Breast epithelium (tissue), 4 donors: ENCODE measurements around the gene CSTB. TPM values are rescaled to one million over a fixed set of nuclear protein-coding genes. Genes with fewer than 3 reads are reported as not detected.

Experiments used
- DNase-seq, 2 donors: peaks; one replicate each; pipeline ENCODE4 v3.0.0-alpha.2; 2019; ENCODE audit warnings: low spot score in 2 of 2
- H3K27ac ChIP-seq, 2 donors: fragments of 200-600 bp; sonication (generic) in 1 of 2; one replicate each; pipeline ENCODE4 v1.5.1; 2016 to 2019; ENCODE audit warnings: mild to moderate bottlenecking in 1 of 2
- H3K27me3 ChIP-seq, 2 donors: fragments of 200-600 bp; sonication (generic) in 1 of 2; one replicate each; pipeline versions ENCODE4 v1.5.1 to v1.6.0; 2017 to 2019; ENCODE audit warnings: control low read depth in 1 of 2, mild to moderate bottlenecking in 1 of 2
- H3K36me3 ChIP-seq: fragments of 200-600 bp; one replicate; pipeline ENCODE4 v1.5.1; 2019
- H3K4me1 ChIP-seq, 2 donors: fragments of 200-600 bp; sonication (generic); one replicate each; pipeline ENCODE4 v1.5.1; 2016 to 2019; ENCODE audit warnings: control low read depth in 1 of 2
- H3K4me3 ChIP-seq, 3 donors: fragments of 200-600 bp; sonication (generic); 1 replicate in 2 of 3; 2 replicates in 1 of 3; pipeline ENCODE4 v1.5.1; 2016 to 2019; ENCODE audit warnings: mild to moderate bottlenecking in 3 of 3, moderate library complexity in 2 of 3
- H3K9me3 ChIP-seq, 2 donors: fragments of 200-600 bp; sonication (generic) in 1 of 2; one replicate each; pipeline ENCODE4 v1.5.1; 2016 to 2019; ENCODE audit warnings: control low read depth in 1 of 2
- CTCF ChIP-seq, 3 donors: fragments of 450-650 bp; IDR thresholded peaks; one replicate each; pipeline ENCODE4 v1.5.1; 2016 to 2017; ENCODE audit warnings: antibody characterized with exemption in 3 of 3, mild to moderate bottlenecking in 3 of 3, moderate library complexity in 3 of 3
- POLR2A ChIP-seq: fragments of 450-650 bp; IDR thresholded peaks from one replicate; pipeline ENCODE4 v1.6.1; 2016; ENCODE audit warnings: antibody characterized with exemption, mild to moderate bottlenecking, moderate library complexity
- POLR2AphosphoS5 ChIP-seq, 3 donors: sonication (generic); formaldehyde crosslinking; IDR thresholded peaks; one replicate each; pipeline ENCODE4 v1.6.1; 2017; ENCODE audit warnings: antibody characterized with exemption in 3 of 3
- intact Hi-C: fragments of 100-400 bp; cut with DNase I; formaldehyde crosslinking; loops from one replicate; pipeline ENCODE4 v1.15.1; 2023; ENCODE audit warnings: low total_unique reads
- total RNA-seq, 3 donors: library from RNA; depleted of rRNA; stranded (reverse); fragments of >200 nt; gene quantifications; one replicate each; pipeline ENCODE4 v1.1.0, GENCODE V29; 2016

Gene CSTB
- total RNA-seq, 3 donors from 2014 or later: 12.1 to 16.8 (median 16.8) TPM

GRCh38 chr21:43783098-43783700 is 7.1 kb upstream of the CSTB start:
- Histone ChIP-seq H3K4me3 (no peak overlapping the region), H3K9me3 (no peaks in the 10 kb centered on the region), H3K27ac (peak overlapping the region; percentile 21 to 56), H3K4me1 (peaks cover 0 to 4% of the 10 kb centered on the region in 2 donors), H3K36me3 (no peaks in the 10 kb centered on the region), H3K27me3 (no peaks in the 10 kb centered on the region)
- TF ChIP-seq POLR2AphosphoS5 (IDR thresholded peaks at IDR 0.05) (no peak), CTCF (IDR thresholded peaks at IDR 0.05) (no peak)
- intact Hi-C loops: no loop called here
- no peak for DNase-seq

- no peak for DNase-seq
- TF ChIP-seq CTCF (IDR thresholded peaks at IDR 0.05): no peak
- no peak for TF ChIP-seq POLR2A
- no peak for TF ChIP-seq POLR2AphosphoS5 (IDR thresholded peaks at IDR 0.05)
- H3K9me3 ChIP-seq: no peaks in the 10 kb centered on the region
- intact Hi-C loops: no loop called here
- no peaks in the 10 kb centered on the region for H3K27me3 ChIP-seq
- H3K36me3 ChIP-seq: no peaks in the 10 kb centered on the region
- H3K4me3 ChIP-seq: no peak overlapping the region
- peak overlapping the region; percentile 43 to 56 for H3K27ac ChIP-seq
- H3K4me1 ChIP-seq: peaks cover 0 to 4% of the 10 kb centered on the region in 2 donors
Measured at GRCh38 chr21:43782431-43783097, 6.5 kb upstream of the CSTB start.

GRCh38 chr21:43781846-43782245 is 5.7 kb upstream of the CSTB start:
- Histone ChIP-seq H3K4me1 (peaks cover 0 to 4% of the 10 kb centered on the region in 2 donors), H3K27me3 (no peaks in the 10 kb centered on the region), H3K4me3 (no peak overlapping the region), H3K36me3 (no peaks in the 10 kb centered on the region), H3K27ac (no peak overlapping the region), H3K9me3 (no peaks in the 10 kb centered on the region)
- no peak for DNase-seq
- TF ChIP-seq POLR2A (no peak), POLR2AphosphoS5 (IDR thresholded peaks at IDR 0.05) (no peak), CTCF (IDR thresholded peaks at IDR 0.05) (no peak)
- intact Hi-C loops: no loop called here

- DNase-seq: no peak
- Histone ChIP-seq H3K9me3 (no peaks in the 10 kb centered on the region), H3K27ac (no peak overlapping the region), H3K4me3 (no peak overlapping the region), H3K4me1 (peaks cover 0 to 11% of the 10 kb centered on the region in 2 donors), H3K36me3 (no peaks in the 10 kb centered on the region), H3K27me3 (no peaks in the 10 kb centered on the region)
- intact Hi-C loops: no loop called here
- TF ChIP-seq CTCF (IDR thresholded peaks at IDR 0.05) (no peak), POLR2AphosphoS5 (IDR thresholded peaks at IDR 0.05) (no peak), POLR2A (no peak)
Measured at GRCh38 chr21:43779660-43780059, 3.6 kb upstream of the CSTB start.
